Measurements from ENCODE around the gene GPD1L. TPM values are rescaled to one million over a fixed set of nuclear protein-coding genes. Genes with fewer than 3 reads are reported as not detected.
A peak's percentile ranks its signal among the peaks of the same experiment; 100 is the strongest.
"Not testable (repeated sequence)": the region's sequence is repeated elsewhere in the genome, so short reads cannot be mapped to it uniquely, and the experiment has no call there.

The GPD1L gene
- polyA plus RNA-seq, 1 donor (not counting 4 experiments of a cell fraction or from before 2014, with no cell fraction given): 4.5 TPM

DNA sequence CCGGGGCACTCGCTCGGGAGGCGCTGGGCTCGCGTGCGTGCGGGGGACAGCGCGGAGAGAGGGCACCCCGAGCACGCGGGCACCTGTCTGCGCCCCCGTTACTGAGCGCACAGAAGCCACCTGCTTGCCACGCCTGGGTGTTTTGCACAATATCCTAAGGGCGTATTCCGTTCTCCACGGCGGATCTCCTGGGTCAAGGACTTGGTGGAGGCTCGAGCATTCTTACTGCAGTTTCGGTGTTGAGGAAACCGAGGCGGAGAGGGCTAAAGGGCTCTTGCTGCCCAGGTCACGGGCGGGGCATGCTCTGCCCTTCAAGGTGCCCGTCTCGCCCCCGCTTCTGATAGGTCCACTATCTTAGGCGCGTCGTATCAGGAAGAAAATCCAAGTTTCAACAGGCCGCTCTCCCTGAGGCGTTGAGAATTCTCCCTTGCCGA is 526 bp downstream of the GPD1L start:
- peak overlapping the region; percentile 54 for H3K9ac ChIP-seq (ENCODE audit: control insufficient read depth, extremely low read depth, insufficient read depth, low read length)
- H3K27me3 ChIP-seq (ENCODE audit: control insufficient read depth, extremely low read depth, insufficient read depth, low read length): no peaks in the 10 kb centered on the region
- no peak for DNase-seq (ENCODE audit: low read depth, low spot score)

DNA sequence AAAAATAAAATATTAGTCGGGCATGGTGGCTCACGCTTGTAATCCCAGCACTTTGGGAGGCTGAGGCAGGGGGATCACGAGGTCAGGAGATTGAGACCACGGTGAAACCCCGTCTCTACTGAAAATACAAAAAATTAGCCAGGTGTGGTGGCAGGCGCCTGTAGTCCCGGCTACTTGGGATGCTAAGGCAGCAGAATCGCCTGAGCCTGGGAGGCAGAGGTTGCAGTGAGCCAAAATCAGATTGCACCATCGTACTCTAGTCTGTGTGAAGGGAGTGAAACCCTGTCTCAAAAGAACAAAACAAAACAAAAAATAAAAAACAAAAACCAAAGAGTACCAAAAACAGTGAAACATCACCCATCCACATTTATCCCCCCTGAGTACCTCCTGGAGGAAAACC is 1.8 kb downstream of the GPD1L start:
- dilution Hi-C loops (cut with MboI; ENCODE audit: extremely low pct_ligation_motif_present, low sequenced_read_pairs); FAIRE-seq; H3K79me2 ChIP-seq (ENCODE audit: control insufficient read depth, insufficient read depth, low read length); H3K36me3 ChIP-seq (ENCODE audit: control insufficient read depth in 2 of 2, extremely low read depth in 1 of 2, insufficient read depth in 2 of 2, low read length in 2 of 2); H4K20me1 ChIP-seq (ENCODE audit: control insufficient read depth, extremely low read depth, insufficient read depth, low read length); H3K27ac ChIP-seq (ENCODE audit: control insufficient read depth, insufficient read depth, low read length); H3K9me1 ChIP-seq (ENCODE audit: control insufficient read depth, extremely low read depth, insufficient read depth, low read length); H3K4me2 ChIP-seq (ENCODE audit: control insufficient read depth, extremely low read depth, insufficient read depth, low read depth, low read length); H3K9ac ChIP-seq (ENCODE audit: control insufficient read depth, extremely low read depth, insufficient read depth, low read length); DNase-seq (ENCODE audit: low read depth, low spot score); H3K4me1 ChIP-seq (ENCODE audit: control insufficient read depth, extremely low read depth, insufficient read depth, low read length); H3K27me3 ChIP-seq (ENCODE audit: control insufficient read depth, extremely low read depth, insufficient read depth, low read length); H3K4me3 ChIP-seq (ENCODE audit: control insufficient read depth in 2 of 3, extremely low read depth in 1 of 3, insufficient read depth in 2 of 3, low read depth in 1 of 3, low read length in 3 of 3); H2AFZ ChIP-seq (ENCODE audit: control insufficient read depth, low read length); H3K9me3 ChIP-seq (ENCODE audit: control insufficient read depth, low read depth, low read length): not testable (repeated sequence)

More for the DNA sequence above, 526 bp downstream of the GPD1L start:
- no peaks in the 10 kb centered on the region for H3K79me2 ChIP-seq (ENCODE audit: control insufficient read depth, insufficient read depth, low read length)
- H3K9me1 ChIP-seq (ENCODE audit: control insufficient read depth, extremely low read depth, insufficient read depth, low read length): no peaks in the 10 kb centered on the region
- H3K4me1 ChIP-seq (ENCODE audit: control insufficient read depth, extremely low read depth, insufficient read depth, low read length): peaks cover 4% of the 10 kb centered on the region
- peak overlapping the region; percentile 49 to 76 (median 72) for H3K4me3 ChIP-seq (ENCODE audit: control insufficient read depth in 2 of 3, extremely low read depth in 1 of 3, insufficient read depth in 2 of 3, low read depth in 1 of 3, low read length in 3 of 3)
- H3K27ac ChIP-seq (ENCODE audit: control insufficient read depth, insufficient read depth, low read length): no peak overlapping the region
- FAIRE-seq: no peak
- no peaks in the 10 kb centered on the region for H3K36me3 ChIP-seq (ENCODE audit: control insufficient read depth in 2 of 2, extremely low read depth in 1 of 2, insufficient read depth in 2 of 2, low read length in 2 of 2)
- peaks cover 2% of the 10 kb centered on the region for H3K9me3 ChIP-seq (ENCODE audit: control insufficient read depth, low read depth, low read length)
- H2AFZ ChIP-seq (ENCODE audit: control insufficient read depth, low read length): peak overlapping the region; percentile 89
- dilution Hi-C loops (cut with MboI; ENCODE audit: extremely low pct_ligation_motif_present, low sequenced_read_pairs): no loop called here
- TF ChIP-seq, protein P1, sequence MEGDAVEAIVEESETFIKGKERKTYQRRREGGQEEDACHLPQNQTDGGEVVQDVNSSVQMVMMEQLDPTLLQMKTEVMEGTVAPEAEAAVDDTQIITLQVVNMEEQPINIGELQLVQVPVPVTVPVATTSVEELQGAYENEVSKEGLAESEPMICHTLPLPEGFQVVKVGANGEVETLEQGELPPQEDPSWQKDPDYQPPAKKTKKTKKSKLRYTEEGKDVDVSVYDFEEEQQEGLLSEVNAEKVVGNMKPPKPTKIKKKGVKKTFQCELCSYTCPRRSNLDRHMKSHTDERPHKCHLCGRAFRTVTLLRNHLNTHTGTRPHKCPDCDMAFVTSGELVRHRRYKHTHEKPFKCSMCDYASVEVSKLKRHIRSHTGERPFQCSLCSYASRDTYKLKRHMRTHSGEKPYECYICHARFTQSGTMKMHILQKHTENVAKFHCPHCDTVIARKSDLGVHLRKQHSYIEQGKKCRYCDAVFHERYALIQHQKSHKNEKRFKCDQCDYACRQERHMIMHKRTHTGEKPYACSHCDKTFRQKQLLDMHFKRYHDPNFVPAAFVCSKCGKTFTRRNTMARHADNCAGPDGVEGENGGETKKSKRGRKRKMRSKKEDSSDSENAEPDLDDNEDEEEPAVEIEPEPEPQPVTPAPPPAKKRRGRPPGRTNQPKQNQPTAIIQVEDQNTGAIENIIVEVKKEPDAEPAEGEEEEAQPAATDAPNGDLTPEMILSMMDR (optimal IDR thresholded peaks at IDR 0.05 in 1 of 3, IDR thresholded peaks at IDR 0.05 in 1 of 3, conservative IDR thresholded peaks at IDR 0.05 in 1 of 3; ENCODE audit: extremely low read depth in 1 of 3, insufficient read depth in 2 of 3, low read length in 3 of 3): no peak
- TF ChIP-seq EZH2 (IDR thresholded peaks at IDR 0.05; ENCODE audit: low read length): no peak
- no peaks in the 10 kb centered on the region for H4K20me1 ChIP-seq (ENCODE audit: control insufficient read depth, extremely low read depth, insufficient read depth, low read length)
- H3K4me2 ChIP-seq (ENCODE audit: control insufficient read depth, extremely low read depth, insufficient read depth, low read depth, low read length): peak overlapping the region; percentile 86

- Histone ChIP-seq H3K9me3 (ENCODE audit: control insufficient read depth, low read depth, low read length) (no peaks in the 10 kb centered on the region), H3K4me3 (ENCODE audit: control insufficient read depth in 2 of 3, extremely low read depth in 1 of 3, insufficient read depth in 2 of 3, low read depth in 1 of 3, low read length in 3 of 3) (no peak overlapping the region), H3K9me1 (ENCODE audit: control insufficient read depth, extremely low read depth, insufficient read depth, low read length) (no peaks in the 10 kb centered on the region), H3K4me1 (ENCODE audit: control insufficient read depth, extremely low read depth, insufficient read depth, low read length) (peaks cover 4% of the 10 kb centered on the region), H3K27ac (ENCODE audit: control insufficient read depth, insufficient read depth, low read length) (no peak overlapping the region), H4K20me1 (ENCODE audit: control insufficient read depth, extremely low read depth, insufficient read depth, low read length) (no peaks in the 10 kb centered on the region), H3K27me3 (ENCODE audit: control insufficient read depth, extremely low read depth, insufficient read depth, low read length) (no peaks in the 10 kb centered on the region), H2AFZ (ENCODE audit: control insufficient read depth, low read length) (no peak overlapping the region), H3K9ac (ENCODE audit: control insufficient read depth, extremely low read depth, insufficient read depth, low read length) (no peak overlapping the region), H3K4me2 (ENCODE audit: control insufficient read depth, extremely low read depth, insufficient read depth, low read depth, low read length) (no peak overlapping the region), H3K36me3 (ENCODE audit: control insufficient read depth in 2 of 2, extremely low read depth in 1 of 2, insufficient read depth in 2 of 2, low read length in 2 of 2) (no peaks in the 10 kb centered on the region), H3K79me2 (ENCODE audit: control insufficient read depth, insufficient read depth, low read length) (no peaks in the 10 kb centered on the region)
- no peak for DNase-seq (ENCODE audit: low read depth, low spot score)
- TF ChIP-seq, protein P1 (optimal IDR thresholded peaks at IDR 0.05 in 1 of 3, IDR thresholded peaks at IDR 0.05 in 1 of 3, conservative IDR thresholded peaks at IDR 0.05 in 1 of 3; ENCODE audit: extremely low read depth in 1 of 3, insufficient read depth in 2 of 3, low read length in 3 of 3): no peak
- TF ChIP-seq EZH2 (IDR thresholded peaks at IDR 0.05; ENCODE audit: low read length): no peak
- dilution Hi-C loops (cut with MboI; ENCODE audit: extremely low pct_ligation_motif_present, low sequenced_read_pairs): no loop called here
- no peak for FAIRE-seq
These were observed 2.8 kb downstream of the GPD1L start for GRCh38 chr3:32109256-32109655.

Measured in keratinocyte (primary cell).